MG63 (cell line): Measurements from ENCODE around the gene PRKCA. TPM values are rescaled to one million over a fixed set of nuclear protein-coding genes. Genes with fewer than 3 reads are reported as not detected.
A peak's percentile ranks its signal among the peaks of the same experiment; 100 is the strongest.
"Not testable (repeated sequence)": the region's sequence is repeated elsewhere in the genome, so short reads cannot be mapped to it uniquely, and the experiment has no call there.

Source experiments
- DNase-seq: peaks from one replicate; pipeline ENCODE4 v3.0.0-alpha.2; 2020
- H3K27me3 ChIP-seq: fragments of 250-450 bp; sonication (Bioruptor Pico); 2 replicates; pipeline ENCODE4 v1.5.1; 2020; ENCODE audit warnings: mild to moderate bottlenecking, moderate library complexity
- H3K36me3 ChIP-seq: fragments of 250-450 bp; sonication (Bioruptor Pico); 2 replicates; pipeline ENCODE4 v1.5.1; 2020; ENCODE audit warnings: mild to moderate bottlenecking, moderate library complexity
- H3K4me3 ChIP-seq: fragments of 250-450 bp; sonication (Bioruptor Pico); 2 replicates; pipeline ENCODE4 v1.5.1; 2020; ENCODE audit warnings: mild to moderate bottlenecking, moderate library complexity
- H3K9me3 ChIP-seq: fragments of 250-450 bp; sonication (Bioruptor Pico); 2 replicates; pipeline ENCODE4 v1.5.1; 2020; ENCODE audit warnings: mild to moderate bottlenecking, moderate library complexity
- total RNA-seq: library from RNA; depleted of rRNA; stranded (reverse); fragments of >200 nt; shearing (Covaris generic); gene quantifications from 2 replicates; pipeline ENCODE4 v1.2.3, GENCODE V29; 2014; ENCODE audit warnings: low replicate concordance

The PRKCA gene
- total RNA-seq, 1 experiment from 2014 or later, result 17.3 TPM

DNA sequence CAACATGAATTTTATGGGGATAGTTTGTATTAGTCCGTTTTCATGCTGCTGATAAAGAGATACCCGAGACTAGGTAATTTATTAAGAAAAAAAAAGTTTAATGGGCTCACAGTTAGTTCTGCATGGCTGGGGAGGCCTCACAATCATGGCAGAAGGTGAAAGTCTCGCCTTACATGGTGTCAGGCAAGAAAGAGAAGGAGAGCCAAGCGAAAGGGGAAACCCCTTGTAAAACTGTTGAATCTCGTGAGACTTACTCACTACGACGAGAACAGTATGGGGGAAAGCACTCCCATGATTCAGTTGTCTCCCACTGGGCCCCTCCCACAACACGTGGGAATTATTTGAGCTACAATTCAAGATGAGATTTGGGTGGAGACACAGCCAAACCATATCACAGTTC lies 181.5 kb downstream of the PRKCA start:
- no peak for DNase-seq
- H3K36me3 ChIP-seq, result no peaks in the 10 kb centered on the region; the same call in 1 of the 2 replicates
- 0 out of 2 replicates have a peak, but pooled peaks cover 4% of the 10 kb centered on the region for H3K9me3 ChIP-seq
- H3K27me3 ChIP-seq, result no peaks in the 10 kb centered on the region
- H3K4me3 ChIP-seq, result no peak overlapping the region

DNA sequence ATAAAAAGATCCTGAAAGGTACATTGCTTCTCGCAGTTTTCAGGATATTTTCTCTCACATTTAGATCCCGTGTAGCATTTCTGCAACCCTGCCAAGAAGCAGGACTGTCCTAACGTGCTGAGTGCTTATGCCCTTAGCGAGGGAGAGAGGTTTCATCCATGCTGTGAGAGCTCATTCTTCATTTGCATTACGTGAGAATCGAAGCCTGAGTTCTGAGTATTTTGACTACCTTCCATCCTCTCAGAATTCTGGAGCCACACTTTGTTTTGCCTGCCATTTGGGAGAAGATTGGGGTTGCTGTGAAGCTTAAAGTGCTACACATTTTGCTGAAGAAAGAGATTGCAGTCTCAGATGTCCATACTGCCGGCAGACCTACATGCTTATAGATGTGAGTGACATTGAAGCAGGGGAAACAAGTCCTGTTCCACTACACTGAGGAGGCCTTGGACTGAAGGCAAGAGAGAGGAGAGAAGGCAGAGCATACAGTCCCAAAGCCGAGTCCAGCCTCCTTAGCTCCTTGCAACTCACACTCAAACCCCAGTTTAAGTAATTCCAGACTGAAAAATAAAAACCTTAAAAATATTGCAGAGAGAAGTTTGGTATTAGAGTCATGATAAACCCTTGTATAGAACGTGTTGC lies 183.0 kb downstream of the PRKCA start:
- no peaks in the 10 kb centered on the region for H3K9me3 ChIP-seq
- DNase-seq, result no peak

DNA sequence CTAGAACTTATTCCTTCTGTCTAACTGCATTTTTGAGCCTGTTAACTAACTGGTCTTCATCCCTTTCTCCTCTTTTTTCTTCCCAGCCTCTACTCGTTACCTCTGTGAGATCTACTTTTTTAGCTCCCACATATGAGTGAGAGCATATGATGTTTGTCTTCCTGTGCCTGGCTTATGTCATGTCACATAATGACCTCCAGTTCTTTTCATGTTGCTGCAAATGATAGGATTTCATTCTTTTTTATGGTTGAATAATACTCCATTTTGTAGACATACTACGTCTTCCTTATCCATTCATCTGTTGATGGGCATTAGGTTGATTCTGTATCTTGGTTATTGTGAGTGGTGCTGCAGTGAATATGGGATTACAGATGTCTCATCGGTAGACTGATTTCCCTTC lies 184.7 kb downstream of the PRKCA start:
- H3K9me3 ChIP-seq, result no peaks in the 10 kb centered on the region
- DNase-seq, result no peak
- H3K36me3 ChIP-seq, result no peaks in the 10 kb centered on the region; the same call in 1 of the 2 replicates
- no peak overlapping the region for H3K4me3 ChIP-seq
- no peaks in the 10 kb centered on the region for H3K27me3 ChIP-seq

More for the DNA sequence above, 183.0 kb downstream of the PRKCA start:
- H3K36me3 ChIP-seq, result no peaks in the 10 kb centered on the region; the same call in 1 of the 2 replicates
- no peak overlapping the region for H3K4me3 ChIP-seq
- no peaks in the 10 kb centered on the region for H3K27me3 ChIP-seq

- Histone ChIP-seq H3K4me3 (no peak overlapping the region), H3K9me3 (no peaks in the 10 kb centered on the region), H3K36me3 (no peaks in the 10 kb centered on the region; the same call in 1 of the 2 replicates), H3K27me3 (no peaks in the 10 kb centered on the region)
- DNase-seq, result no peak
Observed at GRCh38 chr17:66487981-66488468, 185.6 kb downstream of the PRKCA start.

- H3K9me3 ChIP-seq, result no peaks in the 10 kb centered on the region
- DNase-seq, result no peak
- H3K36me3 ChIP-seq, result no peaks in the 10 kb centered on the region; the same call in 1 of the 2 replicates
- H3K4me3 ChIP-seq, result no peak overlapping the region
- H3K27me3 ChIP-seq, result no peaks in the 10 kb centered on the region
Observed at GRCh38 chr17:66488864-66489263, 186.5 kb downstream of the PRKCA start.

DNA sequence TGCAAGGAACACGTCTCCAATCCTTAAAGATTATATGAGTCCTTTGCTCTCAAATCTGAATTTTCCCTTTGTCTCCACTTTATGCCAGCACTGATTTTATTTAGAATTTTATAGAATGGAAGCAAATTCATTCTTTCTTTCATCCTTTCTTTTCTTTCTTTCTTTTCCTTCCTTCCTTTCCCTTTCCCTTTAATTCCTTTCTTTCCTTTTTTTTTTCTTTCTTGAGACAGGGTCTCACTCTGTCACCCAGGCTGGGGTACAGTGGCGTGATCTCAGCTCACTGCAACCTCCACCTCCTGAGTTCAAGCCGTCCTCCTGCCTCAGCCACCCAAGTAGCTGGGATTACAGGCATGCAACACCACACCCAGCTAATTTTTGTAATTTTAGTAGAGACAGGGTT lies 187.2 kb downstream of the PRKCA start:
- not testable (repeated sequence) for H3K27me3 ChIP-seq, H3K36me3 ChIP-seq, DNase-seq, H3K4me3 ChIP-seq, H3K9me3 ChIP-seq

- H3K4me3 ChIP-seq, result no peak overlapping the region
- no peaks in the 10 kb centered on the region for H3K27me3 ChIP-seq
- no peaks in the 10 kb centered on the region for H3K9me3 ChIP-seq
- 0 out of 2 replicates have a peak, but pooled peaks cover 5% of the 10 kb centered on the region for H3K36me3 ChIP-seq
- no peak for DNase-seq
Observed at GRCh38 chr17:66491213-66491612, 188.8 kb downstream of the PRKCA start.

- Histone ChIP-seq H3K9me3 (no peaks in the 10 kb centered on the region), H3K36me3 (peaks cover 5% of the 10 kb centered on the region; the same call in 1 of the 2 replicates), H3K27me3 (no peaks in the 10 kb centered on the region), H3K4me3 (no peak overlapping the region)
- DNase-seq, result no peak
Observed at GRCh38 chr17:66491665-66492064, 189.3 kb downstream of the PRKCA start.

GRCh38 chr17:66492080-66492479 lies 189.7 kb downstream of the PRKCA start:
- Histone ChIP-seq H3K36me3 (peaks cover 9% of the 10 kb centered on the region), H3K27me3 (no peaks in the 10 kb centered on the region), H3K4me3 (no peak overlapping the region), H3K9me3 (no peaks in the 10 kb centered on the region)
- DNase-seq, result no peak

GRCh38 chr17:66492561-66493005 lies 190.2 kb downstream of the PRKCA start:
- no peak for DNase-seq
- Histone ChIP-seq H3K9me3 (no peaks in the 10 kb centered on the region), H3K36me3 (peaks cover 10% of the 10 kb centered on the region), H3K4me3 (no peak overlapping the region), H3K27me3 (no peaks in the 10 kb centered on the region)

DNA sequence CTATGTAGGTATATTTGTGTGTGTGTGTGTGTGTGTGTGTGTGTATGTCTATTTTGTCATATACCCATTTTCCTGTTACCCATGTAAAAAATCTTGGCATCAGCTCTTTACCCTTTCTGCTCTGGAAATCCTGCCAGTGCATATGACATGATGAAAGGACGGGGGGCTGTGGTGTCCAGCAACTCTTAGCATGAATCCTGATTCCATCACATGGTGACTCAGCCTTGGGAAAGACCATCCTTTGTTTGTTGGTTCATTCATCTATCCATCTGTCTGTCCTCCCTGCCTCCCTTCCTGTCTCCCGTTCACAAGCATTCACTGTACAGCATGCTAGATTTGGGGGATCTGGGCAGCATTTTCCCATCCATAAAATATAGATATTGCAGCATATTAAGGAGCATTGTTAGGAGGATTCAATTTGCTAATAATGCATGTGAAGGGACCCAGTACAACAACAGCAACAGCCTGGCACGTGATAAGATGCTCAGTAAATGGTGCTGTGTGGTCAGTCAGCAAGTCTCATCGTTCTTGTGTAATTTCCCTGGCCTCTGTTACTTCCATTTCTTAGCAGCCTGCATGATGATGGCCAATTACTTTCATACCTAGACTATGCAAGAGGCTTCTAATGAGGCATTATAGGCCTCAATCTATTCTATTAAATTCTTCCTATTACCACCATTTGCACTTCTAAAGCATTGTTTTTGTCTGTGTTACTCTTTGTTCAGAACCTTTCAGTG lies 191.0 kb downstream of the PRKCA start:
- no peaks in the 10 kb centered on the region for H3K27me3 ChIP-seq
- H3K4me3 ChIP-seq, result no peak overlapping the region
- H3K36me3 ChIP-seq, result peaks cover 10% of the 10 kb centered on the region
- H3K9me3 ChIP-seq, result no peaks in the 10 kb centered on the region
- DNase-seq, result peak; percentile 37

DNA sequence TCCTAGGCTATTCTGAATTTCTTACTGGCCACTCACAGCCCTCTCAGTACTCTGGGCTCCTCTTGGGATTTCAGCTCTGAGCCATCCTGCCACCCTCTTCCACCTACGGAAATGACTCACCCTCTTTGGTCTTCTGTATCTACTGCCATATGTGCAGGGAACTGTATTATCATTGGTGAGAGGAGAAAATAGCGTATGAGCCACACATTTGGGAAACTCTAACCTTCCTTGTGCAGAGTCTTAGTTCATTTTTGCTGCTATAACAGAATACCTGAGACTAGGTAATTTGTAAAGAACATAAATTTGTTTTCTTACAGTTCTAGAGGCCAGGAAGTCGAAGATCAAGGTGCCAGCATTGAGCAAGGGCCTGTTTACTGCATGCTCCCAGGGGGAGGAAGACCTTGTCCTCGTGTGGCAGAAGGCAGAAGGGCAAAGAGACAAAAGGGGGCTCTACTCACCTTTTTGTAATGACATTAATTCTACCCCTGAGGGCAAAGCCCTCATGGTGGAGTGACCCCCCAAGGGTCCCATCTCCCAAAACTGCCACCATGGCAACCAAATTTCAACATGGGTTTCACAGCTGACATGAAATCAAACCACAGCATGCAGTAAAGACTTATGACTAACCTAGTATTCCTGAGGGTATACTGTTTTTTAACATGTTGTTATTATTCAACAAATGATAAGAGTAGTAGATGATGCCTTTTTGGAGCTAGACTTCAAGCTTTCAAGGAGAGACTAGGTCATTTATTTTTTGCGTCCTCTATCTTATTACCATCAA lies 191.8 kb downstream of the PRKCA start:
- no peak overlapping the region for H3K4me3 ChIP-seq
- H3K36me3 ChIP-seq, result peaks cover 10% of the 10 kb centered on the region

GRCh38 chr17:66495035-66495434 lies 192.6 kb downstream of the PRKCA start:
- Histone ChIP-seq H3K9me3 (no peaks in the 10 kb centered on the region), H3K27me3 (no peaks in the 10 kb centered on the region), H3K36me3 (peaks cover 10% of the 10 kb centered on the region), H3K4me3 (no peak overlapping the region)
- no peak for DNase-seq

More for the DNA sequence above, 191.8 kb downstream of the PRKCA start:
- DNase-seq, result peak; percentile 79
- H3K9me3 ChIP-seq, result no peaks in the 10 kb centered on the region
- H3K27me3 ChIP-seq, result no peaks in the 10 kb centered on the region

GRCh38 chr17:66496306-66496705 lies 193.9 kb downstream of the PRKCA start:
- Histone ChIP-seq H3K27me3 (no peaks in the 10 kb centered on the region), H3K4me3 (no peak overlapping the region), H3K9me3 (no peaks in the 10 kb centered on the region), H3K36me3 (peaks cover 10% of the 10 kb centered on the region)
- DNase-seq, result no peak

- DNase-seq, result no peak
- H3K4me3 ChIP-seq, result no peak overlapping the region
- H3K9me3 ChIP-seq, result no peaks in the 10 kb centered on the region
- H3K36me3 ChIP-seq, result peaks cover 10% of the 10 kb centered on the region
- no peaks in the 10 kb centered on the region for H3K27me3 ChIP-seq
Observed at GRCh38 chr17:66498580-66498979, 196.2 kb downstream of the PRKCA start.

DNA sequence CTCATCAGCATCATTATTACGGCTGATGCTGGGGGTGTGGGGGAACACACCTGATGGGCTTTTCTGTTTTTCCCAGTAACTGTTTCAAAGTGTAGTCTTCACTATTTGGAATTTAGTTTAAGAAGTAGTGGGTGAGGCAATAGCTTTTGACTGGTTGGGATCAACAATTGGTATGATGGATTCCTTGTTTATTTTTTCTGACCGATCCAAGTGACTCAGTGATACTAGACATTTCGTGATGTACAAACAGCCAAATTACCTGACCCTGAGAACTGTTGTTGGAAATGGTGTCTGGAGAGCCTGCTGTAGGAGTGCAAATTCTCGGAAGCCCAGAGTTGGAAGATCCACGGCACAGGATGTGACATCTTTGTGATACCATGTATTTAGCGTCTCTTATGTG lies 204.2 kb downstream of the PRKCA start:
- Histone ChIP-seq H3K9me3 (no peaks in the 10 kb centered on the region), H3K36me3 (no peaks in the 10 kb centered on the region), H3K4me3 (no peak overlapping the region), H3K27me3 (no peaks in the 10 kb centered on the region)
- DNase-seq, result no peak
